NOMO-1 (cell line): Measurements from ENCODE around the gene KCTD15.
A peak's percentile ranks its signal among the peaks of the same experiment; 100 is the strongest.

ENCODE experiments used
- DNase-seq, 2 experiments: peaks; one replicate each; lab custom pipeline; 2025; ENCODE audit not compliant: unreplicated experiment in 2 of 2; lab: John Stamatoyannopoulos, UW

Gene KCTD15

DNA sequence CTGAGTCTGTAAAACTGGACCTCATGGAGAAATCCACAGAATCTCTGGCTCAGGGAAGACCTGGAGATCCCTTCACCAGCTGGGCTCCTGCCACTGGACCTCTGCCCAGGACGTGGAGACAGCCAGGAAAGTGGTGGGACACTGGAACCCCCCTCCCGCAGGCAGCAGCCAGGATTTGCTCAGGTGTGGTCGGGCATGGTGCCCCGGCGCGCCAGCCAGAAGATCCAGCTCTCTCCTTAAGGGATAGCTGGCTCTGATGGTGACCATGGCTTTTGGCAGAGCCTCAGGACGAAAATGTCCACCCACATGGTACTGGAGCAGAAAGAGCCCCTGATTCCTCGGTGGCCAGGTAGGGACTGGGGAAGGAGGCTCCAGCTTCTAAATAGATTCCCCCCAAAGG is 26.6 kb upstream of the KCTD15 start:
- no peak for DNase-seq

DNA sequence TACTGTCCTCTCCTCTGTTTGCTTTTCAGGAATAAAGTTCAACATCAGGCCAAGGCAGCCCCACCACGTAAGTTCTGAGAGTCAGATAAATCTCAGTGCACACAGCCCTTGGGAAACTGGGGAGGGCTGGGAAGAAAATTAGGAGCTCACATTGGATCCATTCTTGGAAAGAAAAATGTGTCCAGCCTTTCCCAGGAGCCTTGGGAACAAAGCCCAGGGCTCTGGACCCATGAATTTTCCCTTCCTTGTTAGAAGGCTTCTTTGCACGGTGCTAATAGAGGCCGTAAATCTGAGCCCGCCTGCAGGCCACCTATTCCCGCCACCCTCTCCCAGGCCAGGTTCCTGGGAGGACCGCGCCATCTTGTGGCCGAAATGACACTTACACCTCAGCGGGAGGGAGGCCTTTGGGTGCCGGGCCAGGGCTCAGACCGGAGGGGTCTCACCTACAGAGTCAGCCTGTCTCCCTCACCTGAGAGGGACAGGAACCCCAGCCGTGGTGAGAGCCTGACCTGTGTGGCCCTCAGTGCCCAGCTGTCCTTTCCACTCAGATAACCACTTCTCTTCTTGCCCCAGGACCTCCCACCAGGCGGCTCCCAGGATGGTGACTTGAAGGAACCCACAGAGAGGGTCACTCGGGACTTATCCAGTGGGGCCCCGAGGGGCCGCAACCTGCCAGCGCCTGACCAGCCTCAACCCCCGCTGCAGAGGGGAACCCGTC is 25.1 kb upstream of the KCTD15 start:
- peak; percentile 45 to 57 for DNase-seq

- no peak for DNase-seq
These were observed 24.4 kb upstream of the KCTD15 start for GRCh38 chr19:33772102-33772857.

- no peak for DNase-seq
These were observed 23.9 kb upstream of the KCTD15 start for GRCh38 chr19:33772858-33773180.

DNA sequence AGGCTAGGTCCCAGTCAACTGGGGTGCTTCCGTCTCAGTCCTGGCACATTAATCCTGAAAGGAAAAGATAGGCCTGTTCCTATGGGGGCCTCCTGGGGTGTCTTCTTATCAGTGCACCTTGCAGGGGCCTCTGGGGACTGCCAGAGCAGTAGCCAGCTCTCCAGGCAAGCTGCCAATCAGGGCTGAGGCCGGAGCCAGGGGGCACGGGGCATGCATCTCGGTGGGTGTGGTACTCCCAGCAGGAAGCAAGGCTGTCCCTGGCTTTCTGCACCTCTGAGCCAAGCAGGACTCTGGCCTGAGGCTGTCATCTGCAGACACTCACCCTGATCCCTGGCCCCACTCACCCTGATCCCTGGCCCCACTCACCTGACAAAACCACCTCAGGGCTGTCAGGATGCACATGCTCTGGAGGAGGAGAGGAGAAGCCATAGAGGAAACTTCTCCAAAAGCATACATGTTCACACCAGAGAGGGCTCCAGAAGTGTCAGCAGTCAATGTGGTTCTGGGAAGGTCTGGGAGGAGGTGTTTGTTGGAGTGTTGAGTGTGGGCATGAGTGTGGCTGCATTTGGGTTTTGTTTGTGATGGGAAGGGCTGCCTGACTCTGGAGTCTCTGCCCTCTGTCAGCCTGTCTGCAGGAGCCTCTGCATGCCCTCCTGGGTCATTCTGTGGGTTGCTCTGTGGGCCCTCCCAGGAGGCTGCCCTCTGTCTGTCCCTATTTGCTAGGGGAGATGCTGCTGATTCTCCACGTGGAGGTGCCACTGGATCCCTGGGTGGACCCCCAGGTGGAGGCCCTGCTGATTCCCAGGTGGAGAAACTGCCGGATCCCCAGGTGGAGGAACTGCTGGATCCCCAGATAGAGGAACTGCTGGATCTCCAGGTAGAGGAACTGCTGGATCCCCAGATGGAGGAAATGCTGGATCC is 22.7 kb upstream of the KCTD15 start:
- DNase-seq, result no peak

DNA sequence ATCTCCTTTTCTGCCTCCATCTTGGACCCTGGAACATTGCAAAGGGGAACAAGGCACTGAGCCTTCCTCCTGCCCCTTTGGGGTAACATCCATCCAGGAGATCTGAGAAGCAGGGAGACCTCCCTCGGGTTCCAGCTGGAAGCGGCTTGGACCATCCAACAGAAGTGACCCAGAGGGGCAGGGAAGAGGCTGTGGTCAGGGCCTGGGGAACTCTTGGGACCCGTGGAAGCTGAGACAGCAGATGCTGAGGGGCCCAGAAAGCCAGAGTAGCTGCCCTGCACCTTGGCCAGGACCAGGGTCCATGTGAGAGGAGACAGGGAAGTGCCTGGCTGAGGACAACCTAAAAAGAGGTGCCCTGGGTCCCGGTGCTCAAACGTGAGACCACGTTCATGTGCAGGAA is 21.9 kb upstream of the KCTD15 start:
- no peak for DNase-seq

- DNase-seq, result no peak
These were observed 20.8 kb upstream of the KCTD15 start for GRCh38 chr19:33775731-33776487.

- no peak for DNase-seq
These were observed 19.3 kb upstream of the KCTD15 start for GRCh38 chr19:33777351-33777750.

DNA sequence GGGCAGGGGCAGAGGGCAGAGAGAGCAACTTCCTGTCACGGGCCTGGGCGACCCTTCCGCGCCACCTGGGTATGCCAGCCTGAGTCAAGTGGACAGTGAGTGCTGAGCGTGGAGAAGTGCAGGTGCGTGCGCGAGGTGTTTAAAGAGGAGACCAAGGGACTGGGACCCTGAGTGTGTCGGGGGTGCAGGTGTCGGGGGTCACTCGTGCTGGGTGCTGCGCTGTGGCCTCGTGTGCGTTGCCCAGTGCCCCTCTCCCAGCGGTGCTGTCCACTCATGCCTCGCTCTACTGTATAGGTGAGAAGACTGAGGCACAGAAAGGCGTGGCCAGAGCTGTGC is 18.9 kb upstream of the KCTD15 start:
- DNase-seq, result no peak

GRCh38 chr19:33778089-33778791 is 18.4 kb upstream of the KCTD15 start:
- peak; percentile 71 to 78 for DNase-seq

- DNase-seq, result no peak
These were observed 16.8 kb upstream of the KCTD15 start for GRCh38 chr19:33779849-33780248.

GRCh38 chr19:33780251-33780650 is 16.4 kb upstream of the KCTD15 start:
- no peak for DNase-seq

DNA sequence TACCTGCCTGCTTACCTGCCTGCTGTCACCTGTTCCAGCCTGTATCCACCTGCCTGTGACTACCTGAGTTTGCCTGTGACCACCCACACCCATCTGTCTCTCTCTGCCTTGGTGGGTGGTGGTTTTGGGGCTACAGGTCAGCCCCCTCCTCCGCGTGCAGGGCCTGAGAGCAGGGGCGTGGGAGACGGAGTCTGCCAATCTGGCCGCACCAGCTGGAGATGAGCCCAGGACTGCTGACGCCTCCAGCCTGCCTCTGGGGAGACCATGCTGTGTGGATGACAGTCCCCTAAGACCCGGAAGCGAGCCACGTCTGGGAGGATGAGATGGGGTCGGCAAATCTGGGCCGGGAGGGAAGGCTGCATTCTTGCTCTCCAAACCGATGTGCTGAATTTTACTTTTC is 15.9 kb upstream of the KCTD15 start:
- no peak for DNase-seq

GRCh38 chr19:33781415-33781935 is 15.2 kb upstream of the KCTD15 start:
- no peak for DNase-seq

DNA sequence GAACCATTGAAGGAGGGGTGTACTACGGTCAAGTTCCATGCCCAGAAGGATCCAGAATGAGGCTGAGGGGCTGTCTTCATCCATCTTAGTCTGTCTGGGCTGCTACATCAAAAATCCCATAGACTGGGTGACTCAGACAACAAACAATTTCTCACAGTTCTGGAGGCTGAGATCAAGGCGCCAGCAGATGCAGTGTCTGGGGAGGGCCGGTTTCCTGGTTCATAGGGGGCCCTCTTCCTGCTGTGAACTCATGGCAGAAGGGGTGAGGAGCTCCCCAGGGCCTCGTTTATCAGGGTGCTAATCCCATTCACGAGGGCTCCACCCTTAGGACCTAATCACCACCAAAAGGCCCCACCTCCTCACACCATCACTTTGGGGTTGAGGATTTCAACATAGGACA is 14.7 kb upstream of the KCTD15 start:
- no peak for DNase-seq

DNA sequence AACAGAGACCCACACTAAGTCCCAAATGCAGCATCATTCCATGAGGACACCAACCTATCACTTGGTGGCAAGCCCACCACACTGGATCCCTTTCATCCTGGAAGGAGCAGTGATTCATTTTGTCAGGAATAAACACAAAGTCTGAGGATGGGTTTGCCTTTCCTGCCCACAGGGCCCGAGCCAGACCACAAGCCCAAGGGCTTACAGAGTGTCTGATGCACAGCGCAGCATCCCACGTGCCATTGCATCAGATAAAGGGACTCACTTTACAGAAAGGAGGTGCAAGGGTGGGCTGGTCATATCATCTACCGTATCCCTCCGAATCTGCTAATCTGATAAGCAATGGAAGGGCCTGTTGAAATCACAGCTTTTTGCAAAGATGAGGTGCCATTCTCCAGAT is 12.2 kb upstream of the KCTD15 start:
- no peak for DNase-seq

DNA sequence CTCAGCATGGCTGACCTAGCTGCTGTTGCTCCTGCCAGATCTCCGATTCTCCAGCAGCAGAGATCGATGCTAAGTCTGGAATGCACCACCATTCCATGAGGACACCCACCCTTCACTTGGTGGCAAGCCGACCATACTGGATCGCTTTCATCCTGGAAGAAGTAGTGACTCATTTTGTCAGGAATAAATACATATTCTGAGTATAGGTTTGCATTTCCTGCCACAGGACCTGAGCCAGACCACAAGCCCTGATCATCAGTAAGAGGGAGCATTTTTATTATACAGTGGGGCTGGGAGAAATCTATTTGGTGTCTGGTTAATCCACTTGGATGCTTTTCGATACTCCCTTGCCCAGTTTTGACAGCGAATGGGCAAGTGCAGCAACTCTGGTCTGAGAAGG is 10.9 kb upstream of the KCTD15 start:
- DNase-seq, result no peak

GRCh38 chr19:33788676-33789075 is 8.0 kb upstream of the KCTD15 start:
- no peak for DNase-seq

- DNase-seq, result no peak
These were observed 7.3 kb upstream of the KCTD15 start for GRCh38 chr19:33789344-33789743.
